K562 (cell line): ENCODE measurements around the gene SND1. TPM values are rescaled to one million over a fixed set of nuclear protein-coding genes. Genes with fewer than 3 reads are reported as not detected.

Source experiments
- ATAC-seq: fragments of 200-7000 bp; cut with Tn5 transposase; 3 replicates; pipeline ENCODE4 v1.9.1; 2020; ENCODE audit warnings: moderate library complexity
- BruUV-seq: library from RNA; stranded (reverse); fragments of 400-500 nt; replicated peaks from 2 replicates; lab custom pipeline; 2021; lab: Mats Ljungman, UMichigan
- CTCF ChIA-PET: fragments of 300-600 bp; formaldehyde crosslinking; extraction: SDS; loops from one replicate; lab custom pipeline; 2021; ENCODE audit warnings: low intra/inter-chr PET ratio; lab: Yijun Ruan, JAX
- POLR2A ChIA-PET: fragments of 300-600, 350-650 bp; sonication (Branson Sonifier 250); formaldehyde crosslinking; extraction: SDS; loops from one replicate; lab custom pipeline; 2021; ENCODE audit warnings: antibody characterized with exemption, inconsistent platforms; lab: Yijun Ruan, JAX
- DNase-seq, 4 experiments: peaks; one replicate each; pipeline versions ENCODE4 v3.0.0 to v3.0.0-alpha.2; 2011 to 2018; ENCODE audit warnings: low spot score in 3 of 4, mixed read lengths in 3 of 4; ENCODE audit errors: extremely low read depth in 1 of 4
- FAIRE-seq: peaks from 2 replicates; lab custom pipeline; 2011; peaks lifted over from hg19 to GRCh38; lab: Jason Lieb, UNC
- H2AFZ ChIP-seq: 2 replicates; pipeline ENCODE4 v1.6.0; 2011; ENCODE audit warnings: low read depth, low read length, control low read depth, inconsistent platforms
- H3K27ac ChIP-seq: fragments of 200-600 bp; 3 replicates; pipeline ENCODE4 v1.8.0; 2011; ENCODE audit warnings: low read depth, mild to moderate bottlenecking, control low read depth, inconsistent platforms, low read length, moderate library complexity, mixed read lengths; ENCODE audit errors: extremely low read depth
- H3K27me3 ChIP-seq, 2 experiments: fragments of 300-600 bp in 1 of 2; 2 replicates in 1 of 2; 3 replicates in 1 of 2; pipeline versions ENCODE4 v1.6.0 to v1.8.0; 2011; ENCODE audit warnings: inconsistent platforms in 2 of 2, low read length in 2 of 2, mild to moderate bottlenecking in 1 of 2, mixed read lengths in 1 of 2, moderate library complexity in 1 of 2; ENCODE audit not compliant: control insufficient read depth in 2 of 2, insufficient read depth in 2 of 2
- H3K36me3 ChIP-seq: fragments of 300-600 bp; 3 replicates; pipeline ENCODE4 v1.8.0; 2011; ENCODE audit warnings: mild to moderate bottlenecking, low read length, inconsistent platforms; ENCODE audit not compliant: control insufficient read depth, insufficient read depth
- H3K4me1 ChIP-seq, 2 experiments: fragments of 200-600 bp in 1 of 2; replicated peaks in 1 of 2; 2 replicates in 1 of 2; 3 replicates in 1 of 2; pipeline versions ENCODE4 v1.5.1 to v1.8.0; 2011; ENCODE audit warnings: inconsistent platforms in 2 of 2, low read length in 2 of 2, mild to moderate bottlenecking in 1 of 2, mixed read lengths in 1 of 2, moderate library complexity in 1 of 2; ENCODE audit not compliant: control insufficient read depth in 2 of 2, insufficient read depth in 2 of 2
- H3K4me2 ChIP-seq: 2 replicates; pipeline ENCODE4 v1.6.1; 2011; ENCODE audit warnings: low read length, control low read depth, inconsistent platforms, mixed read lengths; ENCODE audit not compliant: insufficient read depth
- H3K4me3 ChIP-seq: fragments of 200-600 bp; sonication (generic), shearing (Covaris generic); 2 replicates; pipeline ENCODE4 v1.5.1; 2016; ENCODE audit warnings: control low read depth, inconsistent platforms
- H3K79me2 ChIP-seq: fragments of 200-600 bp; 3 replicates; pipeline ENCODE4 v1.8.0; 2011; ENCODE audit warnings: low read length, inconsistent platforms; ENCODE audit not compliant: control insufficient read depth, insufficient read depth
- H3K9ac ChIP-seq, 2 experiments: 2 replicates each; pipeline versions ENCODE4 v1.6.0 to v1.6.1; 2011; ENCODE audit warnings: low read depth in 2 of 2, low read length in 2 of 2, control low read depth in 1 of 2, inconsistent platforms in 1 of 2, mild to moderate bottlenecking in 1 of 2, mixed read lengths in 1 of 2; ENCODE audit not compliant: insufficient read depth in 1 of 2
- H3K9me1 ChIP-seq: one replicate; pipeline ENCODE4 v1.6.0; 2011; ENCODE audit warnings: inconsistent platforms, mild to moderate bottlenecking, low read length, moderate library complexity; ENCODE audit not compliant: control insufficient read depth, insufficient read depth
- H3K9me3 ChIP-seq: replicated peaks from 2 replicates; pipeline ENCODE4 v1.5.1; 2011; ENCODE audit warnings: low read depth, low read length, inconsistent platforms; ENCODE audit not compliant: control insufficient read depth, insufficient read depth
- H4K20me1 ChIP-seq: replicated peaks from 2 replicates; pipeline ENCODE4 v1.6.1; 2011; ENCODE audit warnings: low read length, inconsistent platforms, mixed read lengths; ENCODE audit not compliant: control insufficient read depth, insufficient read depth
- ATF1 ChIP-seq, 2 experiments: fragments of 450-650 bp in 1 of 2; IDR thresholded peaks; 2 replicates each; pipeline ENCODE4 v1.6.1; 2016; ENCODE audit warnings: missing compliant biosample characterization in 1 of 2, missing genetic modification characterization in 1 of 2
- CHCHD3 ChIP-seq: fragments of 250-450 bp; sonication (Bioruptor Pico); IDR thresholded peaks from 2 replicates; pipeline ENCODE4 v2.1.2; 2022; ENCODE audit warnings: mild to moderate bottlenecking
- CXXC5 ChIP-seq: fragments of 250-450 bp; sonication (Bioruptor Pico); IDR thresholded peaks from 2 replicates; pipeline ENCODE4 v1.8.0; 2022; ENCODE audit warnings: inconsistent platforms, mild to moderate bottlenecking, moderate library complexity
- DACH1 ChIP-seq: fragments of 450-650 bp; IDR thresholded peaks from 2 replicates; pipeline ENCODE4 v1.6.1; 2018; ENCODE audit not compliant: partially characterized antibody
- EGR1 ChIP-seq: fragments of 450-650 bp; conservative IDR thresholded peaks from 2 replicates; pipeline ENCODE4 v1.6.1; 2017; ENCODE audit warnings: mild to moderate bottlenecking
- EWSR1 ChIP-seq: fragments of 450-650 bp; IDR thresholded peaks from 2 replicates; pipeline ENCODE4 v1.6.1; 2018; ENCODE audit warnings: borderline replicate concordance, mild to moderate bottlenecking, low read depth, moderate library complexity; ENCODE audit not compliant: partially characterized antibody
- GATA2 ChIP-seq: sonication (generic); formaldehyde crosslinking; IDR thresholded peaks from 2 replicates; pipeline ENCODE4 v1.4.0; 2020; ENCODE audit warnings: mild to moderate bottlenecking, missing genetic modification reagents
- GATAD2A ChIP-seq: fragments of 450-650 bp; IDR thresholded peaks from 2 replicates; pipeline ENCODE4 v1.6.1; 2017
- HDAC1 ChIP-seq, 2 experiments: fragments of 450-650 bp; IDR thresholded peaks; 2 replicates each; pipeline ENCODE4 v1.6.1; 2016 to 2017; ENCODE audit warnings: inconsistent platforms in 1 of 2, mild to moderate bottlenecking in 1 of 2, moderate library complexity in 1 of 2
- MBD1 ChIP-seq: fragments of 250-450 bp; sonication (Bioruptor Pico); IDR thresholded peaks from 2 replicates; pipeline ENCODE4 v1.8.0; 2022; ENCODE audit warnings: inconsistent platforms
- MCM7 ChIP-seq, 2 experiments: fragments of 450-650 bp; IDR thresholded peaks; 2 replicates each; pipeline ENCODE4 v1.6.1; 2016 to 2018
- MTA2 ChIP-seq: fragments of 450-650 bp; IDR thresholded peaks from 2 replicates; pipeline ENCODE4 v1.6.1; 2016; ENCODE audit warnings: low read depth
- NR1H2 ChIP-seq: sonication (generic); formaldehyde crosslinking; IDR thresholded peaks from 2 replicates; pipeline ENCODE4 v1.4.0; 2020; ENCODE audit warnings: mild to moderate bottlenecking, missing genetic modification reagents
- NRF1 ChIP-seq, 2 experiments: fragments of 450-650 bp; IDR thresholded peaks in 1 of 2; conservative IDR thresholded peaks in 1 of 2; 2 replicates each; pipeline ENCODE4 v1.6.1; 2014; ENCODE audit warnings: mild to moderate bottlenecking in 2 of 2
- POLR2AphosphoS2 ChIP-seq: IDR thresholded peaks from 2 replicates; pipeline ENCODE4 v1.6.1; 2012; ENCODE audit warnings: low read length, improper control_type of control experiment
- SAFB2 ChIP-seq: fragments of 200-400 bp; formaldehyde crosslinking; IDR thresholded peaks from 2 replicates; pipeline ENCODE4 v1.6.1; 2018; ENCODE audit warnings: borderline replicate concordance, low read length, low read depth, moderate library complexity; ENCODE audit not compliant: severe bottlenecking
- ZHX1 ChIP-seq: fragments of 150-350 bp; conservative IDR thresholded peaks from 2 replicates; pipeline ENCODE4 v1.6.1; 2014; ENCODE audit warnings: low read length
- ZKSCAN1 ChIP-seq: fragments of 150-350 bp; IDR thresholded peaks from 2 replicates; pipeline ENCODE4 v1.6.1; 2016; ENCODE audit warnings: low read depth, low read length
- ZKSCAN3 ChIP-seq: fragments of 250-450 bp; sonication (Bioruptor Pico); IDR thresholded peaks from 2 replicates; pipeline ENCODE4 v1.4.0; 2020
- ZNF431 ChIP-seq: sonication (generic); formaldehyde crosslinking; IDR thresholded peaks from 2 replicates; pipeline ENCODE4 v1.8.0; 2022; ENCODE audit warnings: mild to moderate bottlenecking, missing genetic modification reagents
- WGBS: fragments of 100-300 bp; shearing (Covaris generic); methylation state at CpG from one replicate; pipeline ENCODE4 v1.1.6; 2016; ENCODE audit warnings: low coverage, mixed read lengths; ENCODE audit not compliant: insufficient coverage; ENCODE audit errors: missing lambda C conversion rate; 5-methylcytosine and 5-hydroxymethylcytosine counted together
- in situ Hi-C: fragments of 300-500 bp; cut with MboI; formaldehyde crosslinking; loops from 4 replicates; pipeline ENCODE4 v1.15.0; 2018; ENCODE audit warnings: inconsistent platforms, mixed read lengths
- intact Hi-C: fragments of 100-400 bp; cut with micrococcal nuclease; formaldehyde crosslinking; loops from 2 replicates; pipeline ENCODE4 v1.14.2; 2022
- polyA plus RNA-seq, 8 experiments: library from polyadenylated mRNA; depleted of rRNA in 4 of 8; stranded (reverse) in 5 of 8; unstranded in 3 of 8; fragments of >200 nt; fragmentation: Nextera tagmentation in 2 of 8; fragmentation: Illumina TruSeq in 1 of 8; extraction: Ambion mirVana in 2 of 8; extraction: Trizol in 1 of 8; gene quantifications; 2 replicates each; pipeline versions ENCODE4 v1.2.1 to v1.2.3, GENCODE V29; 2011 to 2014; ENCODE audit warnings: inconsistent platforms in 1 of 8, missing spikeins in 1 of 8
- total RNA-seq, 7 experiments: library from RNA; depleted of rRNA in 6 of 7; stranded (reverse); fragments of >200 nt in 6 of 7; fragmentation: Illumina TruSeq in 2 of 7; extraction: Trizol in 2 of 7; gene quantifications; 2 replicates each; pipeline versions ENCODE4 v1.2.1 to v1.2.3, GENCODE V29; 2011 to 2021; ENCODE audit warnings: low replicate concordance in 1 of 7

The SND1 gene
- total and polyA plus RNA-seq, 9 of the 15 experiments (the other 6 are each of a cell fraction or from before 2014, with no cell fraction given), result 46.5 to 307 (median 191) TPM

- POLR2A ChIA-PET, result interaction anchor here (0.6 to 1.6 kb wide), 3 partner anchors 9 to 194 kb away, joined by 4 to 6 read pairs (median 4); no protein-coding TSS in a partner anchor
- Histone ChIP-seq H3K4me1 (peaks cover 3 to 7% of the 10 kb centered on the region in 2 experiments; a peak in 2 of 5 replicates), H3K9ac (no peak overlapping the region), H3K9me1 (no peaks in the 10 kb centered on the region), H3K27ac (no peak overlapping the region), H3K36me3 (peaks cover 34% of the 10 kb centered on the region; the same call in 2 of the 3 replicates), H3K4me3 (no peak overlapping the region), H2AFZ (no peak overlapping the region), H3K27me3 (no peaks in the 10 kb centered on the region)
- FAIRE-seq, result no peak
- intact Hi-C loops, result no loop called here
- no peak for TF ChIP-seq SAFB2
- no peak for TF ChIP-seq ZNF431 (CRISPR knock-in tag)
- no peak for TF ChIP-seq ATF1 (CRISPR knock-in tag; IDR thresholded peaks at IDR 0.05)
- no peak for TF ChIP-seq ATF1 (tag; IDR thresholded peaks at IDR 0.05)
- no peak for TF ChIP-seq ZKSCAN3
- TF ChIP-seq EGR1, result no peak
- TF ChIP-seq POLR2AphosphoS2, result no peak
- no peak for TF ChIP-seq GATAD2A
- TF ChIP-seq EWSR1, result no peak
- no peak for TF ChIP-seq GATA2 (CRISPR knock-in tag)
- no peak for TF ChIP-seq MCM7 (IDR thresholded peaks at IDR 0.05)
- no peak for TF ChIP-seq CHCHD3 (CRISPR knock-in tag)
- TF ChIP-seq CXXC5 (CRISPR knock-in tag), result no peak
- TF ChIP-seq DACH1, result no peak
- TF ChIP-seq MTA2, result no peak
- no peak for TF ChIP-seq MBD1 (CRISPR knock-in tag)
- no peak for TF ChIP-seq NRF1 (conservative IDR thresholded peaks at IDR 0.05 in 1 of 2, IDR thresholded peaks at IDR 0.05 in 1 of 2)
- TF ChIP-seq NR1H2 (CRISPR knock-in tag), result no peak
- no peak for TF ChIP-seq ZHX1
- no peak for TF ChIP-seq ZKSCAN1
- TF ChIP-seq HDAC1 (IDR thresholded peaks at IDR 0.05), result no peak
- TF ChIP-seq, all 486 proteins: peak for 0
- Histone ChIP-seq H3K9me3 (no peaks in the 10 kb centered on the region), H3K79me2 (peaks cover 95% of the 10 kb centered on the region), H3K4me2 (no peak overlapping the region), H4K20me1 (peaks cover 39% of the 10 kb centered on the region)
- no TSS peak for BruUV-seq
- 73% methylated on average over 6 of the region's 6 CpGs for WGBS
- in situ Hi-C loops, result no loop called here
- ATAC-seq (no peak), DNase-seq (no peak)
- CTCF ChIA-PET, result no interaction called here
These were observed 103.5 kb downstream of the SND1 start for GRCh38 chr7:127755521-127755920.
